Hindlimb muscle (tissue), 1 donor: ENCODE results near the gene PLCZ1. TPM values are rescaled to one million over a fixed set of nuclear protein-coding genes. Genes with fewer than 3 reads are reported as not detected.

ENCODE experiments used
- polyA plus RNA-seq: library from polyadenylated mRNA; unstranded; fragments of 120-200 nt; gene quantifications from one replicate; pipeline ENCODE4 v1.2.1, GENCODE V29; 2013; ENCODE audit not compliant: insufficient read length

The PLCZ1 gene
- polyA plus RNA-seq, 1 donor: not detected

Other genes with a start within 250 kb of the PLCZ1 start
- not detected for gene CAPZA3, start 107 bp upstream of the PLCZ1 start, polyA plus RNA-seq